Right lobe of liver (tissue), 6 donors: Measurements from ENCODE around the gene PSMD14. TPM values are rescaled to one million over a fixed set of nuclear protein-coding genes. Genes with fewer than 3 reads are reported as not detected.

ENCODE experiments used
- ATAC-seq, 4 donors: fragments of 200-7000 bp; cut with Tn5 transposase; one replicate each; pipeline ENCODE4 v1.9.1; 2020; ENCODE audit warnings: mild to moderate bottlenecking in 4 of 4, moderate library complexity in 4 of 4
- DNase-seq, 3 donors: peaks; one replicate each; pipeline ENCODE4 v3.0.0-alpha.2; 2020
- H3K27ac ChIP-seq, 3 donors: fragments of 200-600 bp; one replicate each; pipeline ENCODE4 v1.8.0; 2022
- H3K27me3 ChIP-seq, 2 donors: fragments of 200-600 bp; one replicate each; pipeline ENCODE4 v1.8.0; 2022
- H3K36me3 ChIP-seq, 4 donors: fragments of 200-600 bp; sonication (generic) in 1 of 4; one replicate each; pipeline versions ENCODE4 v1.5.1 to v1.8.0; 2017 to 2022; ENCODE audit warnings: control low read depth in 1 of 4
- H3K4me1 ChIP-seq, 4 donors: fragments of 200-600 bp; sonication (generic) in 1 of 4; one replicate each; pipeline versions ENCODE4 v1.5.1 to v1.8.0; 2017 to 2022; ENCODE audit warnings: control low read depth in 1 of 4
- H3K4me3 ChIP-seq, 3 donors: fragments of 200-600 bp; one replicate each; pipeline ENCODE4 v1.8.0; 2022
- H3K9me3 ChIP-seq, 4 donors: fragments of 200-600 bp; sonication (generic) in 1 of 4; one replicate each; pipeline versions ENCODE4 v1.5.1 to v1.8.0; 2017 to 2022; ENCODE audit warnings: control low read depth in 1 of 4
- CTCF ChIP-seq, 4 donors: fragments of 200-600 bp in 3 of 4; fragments of 450-650 bp in 1 of 4; IDR thresholded peaks; one replicate each; pipeline versions ENCODE4 v1.5.1 to v1.8.0; 2016 to 2022; ENCODE audit warnings: antibody characterized with exemption in 4 of 4, mild to moderate bottlenecking in 2 of 4
- POLR2A ChIP-seq: fragments of 450-650 bp; IDR thresholded peaks from one replicate; pipeline ENCODE4 v1.6.1; 2017; ENCODE audit warnings: antibody characterized with exemption, mild to moderate bottlenecking
- WGBS: methylation state at CpG from one replicate; pipeline ENCODE4 v1.1.6; 2018; ENCODE audit warnings: low coverage, low lambda C conversion rate; ENCODE audit not compliant: insufficient coverage; ENCODE audit errors: missing lambda C conversion rate; 5-methylcytosine and 5-hydroxymethylcytosine counted together
- intact Hi-C, 2 donors: fragments of 100-400 bp; cut with DNase I; formaldehyde crosslinking; loops; one replicate each; pipeline versions ENCODE4 v1.11.2 to v1.14.1; 2022
- total RNA-seq, 6 experiments: library from RNA; depleted of rRNA in 2 of 6; stranded (reverse); fragments of >200 nt in 2 of 6; fragmentation: NEBNext Ultra II Directional in 3 of 6; extraction: Animal tissue kit (Norgen Biotek cat#: 25700) in 3 of 6; gene quantifications; one replicate each; pipeline versions ENCODE4 v1.1.0 to v1.2.4, GENCODE V29; 2016 to 2023
- donor health status: DM: no; HTN: yes; CAD: no.
- donor health status: DM: no; HTN: no; CAD: no.
- donor health status: DM: no; HTN: no; CAD: no.
- donor health status: DM: no; HTN: yes; CAD: no.
- donor health status: DM: no; HTN: yes; CAD: no.

Gene PSMD14
- total RNA-seq, 6 experiments from 2014 or later: 18.7 to 61.8 (median 24.9) TPM

- no peaks in the 10 kb centered on the region for H3K27me3 ChIP-seq
- H3K9me3 ChIP-seq: no peaks in the 10 kb centered on the region
- H3K27ac ChIP-seq: no peak overlapping the region
- no peak for ATAC-seq
- H3K36me3 ChIP-seq: no peaks in the 10 kb centered on the region
- H3K4me3 ChIP-seq: no peak overlapping the region
- DNase-seq: no peak
- 85% methylated on average over 2 of the region's 2 CpGs for WGBS
- intact Hi-C loops: no loop called here
- no peak for TF ChIP-seq CTCF (IDR thresholded peaks at IDR 0.05)
- no peak for TF ChIP-seq POLR2A
- no peaks in the 10 kb centered on the region for H3K4me1 ChIP-seq
Observed at GRCh38 chr2:161344692-161345091, 36.5 kb downstream of the PSMD14 start.

- WGBS: 94% methylated on average over 6 of the region's 6 CpGs
- no peak overlapping the region for H3K4me3 ChIP-seq
- no peaks in the 10 kb centered on the region for H3K9me3 ChIP-seq
- H3K27me3 ChIP-seq: no peaks in the 10 kb centered on the region
- no peak for ATAC-seq
- intact Hi-C loops: no loop called here
- no peak for DNase-seq
- H3K4me1 ChIP-seq: peaks cover 0 to 4% (median 0%) of the 10 kb centered on the region in 4 donors
- no peak overlapping the region for H3K27ac ChIP-seq
- TF ChIP-seq CTCF (IDR thresholded peaks at IDR 0.05): no peak
- TF ChIP-seq POLR2A: no peak
- H3K36me3 ChIP-seq: no peaks in the 10 kb centered on the region
Observed at GRCh38 chr2:161351678-161352077, 43.5 kb downstream of the PSMD14 start.

- DNase-seq (no peak), ATAC-seq (no peak)
- intact Hi-C loops: no loop called here
- H3K4me3 ChIP-seq: no peak overlapping the region
- H3K36me3 ChIP-seq: no peaks in the 10 kb centered on the region
- no peaks in the 10 kb centered on the region for H3K27me3 ChIP-seq
- H3K27ac ChIP-seq: no peak overlapping the region
- TF ChIP-seq CTCF (IDR thresholded peaks at IDR 0.05): no peak
- no peak for TF ChIP-seq POLR2A
- H3K9me3 ChIP-seq: no peaks in the 10 kb centered on the region
- peaks cover 0 to 4% (median 0%) of the 10 kb centered on the region in 4 donors for H3K4me1 ChIP-seq
Observed at GRCh38 chr2:161352719-161353118, 44.5 kb downstream of the PSMD14 start.

GRCh38 chr2:161353543-161353942, 45.3 kb downstream of the PSMD14 start:
- no peak for ATAC-seq
- H3K27me3 ChIP-seq: no peaks in the 10 kb centered on the region
- WGBS: 32% methylated on average over 1 of the region's 1 CpG
- TF ChIP-seq CTCF (IDR thresholded peaks at IDR 0.05): no peak
- TF ChIP-seq POLR2A: no peak
- intact Hi-C loops: no loop called here
- no peaks in the 10 kb centered on the region for H3K9me3 ChIP-seq
- H3K36me3 ChIP-seq: no peaks in the 10 kb centered on the region
- H3K27ac ChIP-seq: no peak overlapping the region
- H3K4me1 ChIP-seq: peaks cover 0 to 4% (median 0%) of the 10 kb centered on the region in 4 donors
- H3K4me3 ChIP-seq: no peak overlapping the region
- DNase-seq: no peak

GRCh38 chr2:161354106-161354505, 45.9 kb downstream of the PSMD14 start:
- Histone ChIP-seq H3K36me3 (no peaks in the 10 kb centered on the region), H3K4me3 (no peak overlapping the region), H3K27me3 (no peaks in the 10 kb centered on the region), H3K4me1 (peaks cover 0 to 4% (median 0%) of the 10 kb centered on the region in 4 donors), H3K27ac (no peak overlapping the region), H3K9me3 (no peaks in the 10 kb centered on the region)
- 89% methylated on average over 5 of the region's 5 CpGs for WGBS
- TF ChIP-seq POLR2A (no peak), CTCF (IDR thresholded peaks at IDR 0.05) (no peak)
- no peak for ATAC-seq
- DNase-seq: no peak
- intact Hi-C loops: no loop called here
